Esophagus squamous epithelium (tissue), 5 donors: ENCODE measurements around the gene WDPCP. TPM values are rescaled to one million over a fixed set of nuclear protein-coding genes. Genes with fewer than 3 reads are reported as not detected.

ENCODE experiments used
- DNase-seq: peaks from one replicate; lab custom pipeline; 2025; lab: John Stamatoyannopoulos, UW
- H3K27ac ChIP-seq, 4 donors: fragments of 200-600 bp; sonication (generic); one replicate each; pipeline ENCODE4 v1.5.1; 2016 to 2019; ENCODE audit warnings: mild to moderate bottlenecking in 1 of 4
- H3K27me3 ChIP-seq, 4 donors: fragments of 200-600 bp; sonication (generic); 1 replicate in 3 of 4; 2 replicates in 1 of 4; pipeline versions ENCODE4 v1.5.1 to v1.6.0; 2017 to 2021; ENCODE audit warnings: antibody characterized with exemption in 1 of 4
- H3K36me3 ChIP-seq, 3 donors: fragments of 200-600 bp; sonication (generic); one replicate each; pipeline ENCODE4 v1.5.1; 2016 to 2019
- H3K4me1 ChIP-seq, 3 donors: fragments of 200-600 bp; sonication (generic); one replicate each; pipeline ENCODE4 v1.5.1; 2017 to 2019
- H3K4me3 ChIP-seq, 4 donors: fragments of 200-600 bp; sonication (generic); 1 replicate in 3 of 4; 2 replicates in 1 of 4; pipeline ENCODE4 v1.5.1; 2016 to 2019; ENCODE audit warnings: mild to moderate bottlenecking in 2 of 4, moderate library complexity in 1 of 4
- H3K9me3 ChIP-seq, 3 donors: fragments of 200-600 bp; sonication (generic); one replicate each; pipeline ENCODE4 v1.5.1; 2016 to 2019
- CTCF ChIP-seq, 6 experiments: fragments of 450-650 bp in 4 of 6; fragments of 200-600 bp in 2 of 6; sonication (generic) in 2 of 6; IDR thresholded peaks; one replicate each; pipeline ENCODE4 v1.5.1; 2016 to 2019; ENCODE audit warnings: antibody characterized with exemption in 6 of 6, mild to moderate bottlenecking in 4 of 6, moderate library complexity in 4 of 6
- POLR2A ChIP-seq, 4 donors: fragments of 450-650 bp; IDR thresholded peaks; one replicate each; pipeline ENCODE4 v1.6.1; 2017; ENCODE audit warnings: antibody characterized with exemption in 4 of 4, mild to moderate bottlenecking in 4 of 4, moderate library complexity in 3 of 4
- WGBS, 2 donors: methylation state at CpG; one replicate each; pipeline ENCODE4 v1.1.5; 2018; 5-methylcytosine and 5-hydroxymethylcytosine counted together
- intact Hi-C: fragments of 100-400 bp; cut with DNase I; formaldehyde crosslinking; loops from one replicate; pipeline ENCODE4 v1.15.0; 2022
- total RNA-seq, 4 donors: library from RNA; depleted of rRNA; stranded (reverse); fragments of >200 nt; gene quantifications; one replicate each; pipeline ENCODE4 v1.1.0, GENCODE V29; 2016
- donor health status: DM: yes; HTN: yes; CAD: no.

WDPCP gene
- total RNA-seq, 4 donors from 2014 or later: 3.0 to 9.7 (median 3.8) TPM

- Histone ChIP-seq H3K27ac (peak overlapping the region; percentile 83 to 93 (median 88)), H3K36me3 (peaks cover 0 to 16% (median 0%) of the 10 kb centered on the region in 3 donors), H3K27me3 (no peaks in the 10 kb centered on the region), H3K9me3 (no peaks in the 10 kb centered on the region), H3K4me3 (peak overlapping the region; percentile 74 to 88 (median 80)), H3K4me1 (peaks cover 3 to 37% (median 14%) of the 10 kb centered on the region in 3 donors)
- 9 to 10% methylated on average over 18 to 21 of the region's 26 CpGs for WGBS, 2 donors
- TF ChIP-seq CTCF (IDR thresholded peaks at IDR 0.05) (no peak), POLR2A (IDR thresholded peaks at IDR 0.05) (no peak)
- intact Hi-C loops: no loop called here
- DNase-seq: no peak
Observed at GRCh38 chr2:63589148-63589958, 1.1 kb upstream of the WDPCP start.

GRCh38 chr2:63587814-63588384 is 378 bp downstream of the WDPCP start:
- TF ChIP-seq CTCF (IDR thresholded peaks at IDR 0.05) (no peak), POLR2A (IDR thresholded peaks at IDR 0.05) (no peak)
- Histone ChIP-seq H3K27ac (peak overlapping the region; percentile 83 to 93 (median 88)), H3K36me3 (peaks cover 0 to 2% (median 0%) of the 10 kb centered on the region in 3 donors), H3K9me3 (no peaks in the 10 kb centered on the region), H3K4me3 (peak overlapping the region; percentile 74 to 88 (median 80)), H3K27me3 (no peaks in the 10 kb centered on the region), H3K4me1 (peaks cover 3 to 37% (median 14%) of the 10 kb centered on the region in 3 donors)
- 1 to 3% methylated on average over 8 to 18 of the region's 33 CpGs for WGBS, 2 donors
- no peak for DNase-seq
- intact Hi-C loops: no loop called here

- no peaks in the 10 kb centered on the region for H3K36me3 ChIP-seq
- DNase-seq: no peak
- H3K9me3 ChIP-seq: no peaks in the 10 kb centered on the region
- H3K27ac ChIP-seq: no peak overlapping the region
- 92 to 97% methylated on average over 1 of the region's 1 CpG for WGBS, 2 donors
- intact Hi-C loops: no loop called here
- no peak overlapping the region for H3K4me3 ChIP-seq
- peaks cover 0 to 20% (median 8%) of the 10 kb centered on the region in 3 donors for H3K4me1 ChIP-seq
- no peak for TF ChIP-seq POLR2A (IDR thresholded peaks at IDR 0.05)
- TF ChIP-seq CTCF (IDR thresholded peaks at IDR 0.05): no peak
- H3K27me3 ChIP-seq: no peaks in the 10 kb centered on the region
Observed at GRCh38 chr2:63582873-63583272, 5.4 kb downstream of the WDPCP start.

GRCh38 chr2:63581298-63581961 is 6.8 kb downstream of the WDPCP start:
- H3K36me3 ChIP-seq: no peaks in the 10 kb centered on the region
- peaks cover 0 to 10% (median 8%) of the 10 kb centered on the region in 3 donors for H3K4me1 ChIP-seq
- H3K27ac ChIP-seq: no peak overlapping the region
- TF ChIP-seq CTCF (IDR thresholded peaks at IDR 0.05) (no peak), POLR2A (IDR thresholded peaks at IDR 0.05) (no peak)
- H3K9me3 ChIP-seq: no peaks in the 10 kb centered on the region
- no peak overlapping the region for H3K4me3 ChIP-seq
- intact Hi-C loops: no loop called here
- no peak for DNase-seq
- 40 to 53% methylated on average over 5 of the region's 5 CpGs for WGBS, 2 donors
- H3K27me3 ChIP-seq: no peaks in the 10 kb centered on the region
